GM10266 (cell line): ENCODE data around the gene HEATR9.
A peak's percentile ranks its signal among the peaks of the same experiment; 100 is the strongest.

Source experiments
- DNase-seq: peaks from one replicate; pipeline ENCODE4 v3.0.0; 2012; ENCODE audit errors: extremely low spot score
- TF ChIP-seq, protein P1 (sequence below): IDR thresholded peaks from 2 replicates; pipeline ENCODE4 v1.5.1; 2012; ENCODE audit warnings: mild to moderate bottlenecking, low read depth; ENCODE audit not compliant: control insufficient read depth, insufficient read depth; ENCODE audit errors: missing control alignments

Gene HEATR9

DNA sequence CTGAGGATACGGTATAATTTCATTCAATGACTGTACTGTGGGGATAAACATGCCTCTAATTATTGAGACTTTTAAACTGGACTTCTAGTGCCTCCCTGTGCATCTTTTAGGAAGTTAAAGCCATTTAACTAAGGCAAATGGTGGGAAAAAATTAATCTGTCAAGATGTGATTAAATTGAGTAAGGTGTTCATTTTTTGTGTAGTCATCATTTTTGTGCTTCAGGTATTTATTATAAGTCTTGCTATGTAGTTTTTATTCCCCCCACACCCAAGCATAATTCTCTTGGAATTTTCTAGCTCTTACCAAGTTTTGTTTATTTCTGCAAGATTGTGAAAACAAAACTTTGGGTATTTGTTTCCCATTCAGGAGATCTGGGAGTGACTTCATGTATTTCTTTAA, 49.2 kb downstream of the HEATR9 start:
- TF ChIP-seq, protein P1, sequence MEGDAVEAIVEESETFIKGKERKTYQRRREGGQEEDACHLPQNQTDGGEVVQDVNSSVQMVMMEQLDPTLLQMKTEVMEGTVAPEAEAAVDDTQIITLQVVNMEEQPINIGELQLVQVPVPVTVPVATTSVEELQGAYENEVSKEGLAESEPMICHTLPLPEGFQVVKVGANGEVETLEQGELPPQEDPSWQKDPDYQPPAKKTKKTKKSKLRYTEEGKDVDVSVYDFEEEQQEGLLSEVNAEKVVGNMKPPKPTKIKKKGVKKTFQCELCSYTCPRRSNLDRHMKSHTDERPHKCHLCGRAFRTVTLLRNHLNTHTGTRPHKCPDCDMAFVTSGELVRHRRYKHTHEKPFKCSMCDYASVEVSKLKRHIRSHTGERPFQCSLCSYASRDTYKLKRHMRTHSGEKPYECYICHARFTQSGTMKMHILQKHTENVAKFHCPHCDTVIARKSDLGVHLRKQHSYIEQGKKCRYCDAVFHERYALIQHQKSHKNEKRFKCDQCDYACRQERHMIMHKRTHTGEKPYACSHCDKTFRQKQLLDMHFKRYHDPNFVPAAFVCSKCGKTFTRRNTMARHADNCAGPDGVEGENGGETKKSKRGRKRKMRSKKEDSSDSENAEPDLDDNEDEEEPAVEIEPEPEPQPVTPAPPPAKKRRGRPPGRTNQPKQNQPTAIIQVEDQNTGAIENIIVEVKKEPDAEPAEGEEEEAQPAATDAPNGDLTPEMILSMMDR, result no peak
- DNase-seq, result no peak

DNA sequence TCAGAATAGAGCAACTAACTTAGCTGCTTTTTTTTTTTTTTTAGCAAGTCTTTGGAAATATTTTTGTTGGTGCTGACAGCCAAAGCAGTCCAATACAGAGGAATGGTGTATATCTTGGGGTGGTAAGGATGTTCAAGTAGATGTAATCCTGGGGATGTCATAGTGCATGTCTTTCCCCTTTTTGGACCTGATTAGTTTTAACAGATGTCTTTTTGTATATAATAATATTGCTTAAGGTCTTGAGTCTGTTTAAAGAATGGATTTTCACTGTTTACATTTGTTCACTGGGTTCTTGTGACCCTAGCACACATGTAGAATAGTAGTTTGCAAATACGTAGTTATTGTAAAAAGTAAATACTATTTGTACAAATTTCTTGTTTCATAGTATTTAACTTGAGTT, 51.5 kb downstream of the HEATR9 start:
- DNase-seq, result no peak
- TF ChIP-seq, protein P1, result no peak

DNA sequence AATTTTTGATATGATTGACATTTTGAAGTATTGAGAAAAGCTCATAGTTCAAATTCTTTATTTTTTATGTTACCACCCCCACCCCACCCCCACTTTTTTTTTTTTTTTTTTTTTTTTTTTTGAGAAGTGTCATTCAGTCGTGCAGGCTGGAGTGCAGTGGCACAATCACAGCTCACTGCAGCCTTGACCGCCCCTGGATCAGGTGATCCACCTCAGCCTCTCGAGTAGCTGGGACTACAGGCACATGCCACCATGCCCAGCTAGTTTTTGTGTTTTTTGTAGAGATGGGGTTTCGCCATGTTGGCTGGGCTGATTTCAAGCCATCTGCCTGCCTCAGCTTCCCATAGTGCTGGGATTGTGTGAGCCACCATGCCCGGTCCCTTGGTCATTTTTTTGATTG, 52.0 kb downstream of the HEATR9 start:
- no peak for DNase-seq
- TF ChIP-seq, protein P1, result no peak

DNA sequence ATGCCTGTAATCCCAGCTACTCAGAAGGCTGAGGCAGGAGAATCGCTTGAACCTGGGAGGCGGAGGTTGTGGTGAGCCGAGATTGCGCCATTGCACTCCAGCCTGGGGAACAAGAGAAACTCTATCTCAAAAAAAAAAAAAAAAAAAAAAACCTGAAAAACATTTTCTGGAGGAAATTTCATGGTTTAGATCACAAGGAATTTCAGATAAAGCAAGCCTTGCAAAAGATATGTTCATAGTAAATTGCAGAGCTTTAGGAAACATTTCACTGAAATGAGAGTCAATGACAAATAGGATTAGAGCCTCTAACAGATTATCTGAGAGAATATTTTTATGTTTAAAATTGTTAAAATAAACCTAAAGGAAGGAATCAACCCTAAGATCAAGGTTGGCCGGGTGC, 56.2 kb downstream of the HEATR9 start:
- TF ChIP-seq, protein P1, result no peak
- no peak for DNase-seq

DNA sequence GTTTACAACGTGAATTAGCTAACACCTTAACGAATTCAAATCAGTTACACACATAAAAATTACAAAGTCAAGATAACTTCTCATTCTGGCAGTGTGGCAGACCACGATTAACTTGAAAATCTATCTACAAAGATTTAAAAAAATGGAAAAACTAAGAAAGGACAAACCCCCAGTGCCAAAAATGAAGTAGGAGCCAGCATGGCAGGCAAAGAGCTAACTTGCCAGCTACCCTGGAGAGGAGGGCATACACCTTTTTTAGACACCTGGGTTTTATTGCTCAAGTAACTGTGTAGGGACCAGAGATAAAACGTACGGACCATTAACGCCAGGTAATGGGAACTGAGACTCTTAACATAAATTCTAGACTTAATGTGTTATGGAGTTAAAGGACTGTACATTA, 56.9 kb downstream of the HEATR9 start:
- TF ChIP-seq, protein P1, result no peak
- no peak for DNase-seq

DNA sequence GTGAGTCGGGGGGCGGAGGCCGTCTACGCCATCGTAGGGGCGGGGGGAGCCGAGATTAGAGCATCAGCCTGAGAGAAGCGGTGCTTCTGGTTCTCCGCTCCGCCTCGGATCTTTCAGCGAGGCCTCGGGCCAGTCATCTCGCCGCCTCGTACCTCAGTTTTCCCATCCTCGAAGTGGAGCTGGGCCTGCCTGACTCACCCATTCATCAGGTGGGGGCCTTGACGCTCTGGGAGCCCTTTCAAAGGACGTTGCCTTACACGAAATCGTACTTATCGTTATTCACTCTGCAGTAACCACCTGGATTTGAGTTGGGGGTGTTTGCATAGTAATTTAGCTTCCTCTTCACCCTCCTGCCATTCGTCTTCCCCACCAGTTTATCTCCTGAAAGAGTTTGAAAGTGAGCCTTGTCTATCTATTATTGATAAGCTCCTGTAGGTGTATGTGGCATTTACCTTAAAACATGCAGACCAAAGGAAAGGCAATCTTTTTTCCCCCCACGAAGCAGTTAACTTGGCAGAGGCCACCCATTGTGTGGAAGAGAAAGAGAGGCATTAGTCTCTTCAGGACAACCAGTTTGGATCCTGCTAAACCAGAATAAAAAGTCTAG, 58.7 kb downstream of the HEATR9 start:
- DNase-seq, result no peak
- TF ChIP-seq, protein P1, result no peak

DNA sequence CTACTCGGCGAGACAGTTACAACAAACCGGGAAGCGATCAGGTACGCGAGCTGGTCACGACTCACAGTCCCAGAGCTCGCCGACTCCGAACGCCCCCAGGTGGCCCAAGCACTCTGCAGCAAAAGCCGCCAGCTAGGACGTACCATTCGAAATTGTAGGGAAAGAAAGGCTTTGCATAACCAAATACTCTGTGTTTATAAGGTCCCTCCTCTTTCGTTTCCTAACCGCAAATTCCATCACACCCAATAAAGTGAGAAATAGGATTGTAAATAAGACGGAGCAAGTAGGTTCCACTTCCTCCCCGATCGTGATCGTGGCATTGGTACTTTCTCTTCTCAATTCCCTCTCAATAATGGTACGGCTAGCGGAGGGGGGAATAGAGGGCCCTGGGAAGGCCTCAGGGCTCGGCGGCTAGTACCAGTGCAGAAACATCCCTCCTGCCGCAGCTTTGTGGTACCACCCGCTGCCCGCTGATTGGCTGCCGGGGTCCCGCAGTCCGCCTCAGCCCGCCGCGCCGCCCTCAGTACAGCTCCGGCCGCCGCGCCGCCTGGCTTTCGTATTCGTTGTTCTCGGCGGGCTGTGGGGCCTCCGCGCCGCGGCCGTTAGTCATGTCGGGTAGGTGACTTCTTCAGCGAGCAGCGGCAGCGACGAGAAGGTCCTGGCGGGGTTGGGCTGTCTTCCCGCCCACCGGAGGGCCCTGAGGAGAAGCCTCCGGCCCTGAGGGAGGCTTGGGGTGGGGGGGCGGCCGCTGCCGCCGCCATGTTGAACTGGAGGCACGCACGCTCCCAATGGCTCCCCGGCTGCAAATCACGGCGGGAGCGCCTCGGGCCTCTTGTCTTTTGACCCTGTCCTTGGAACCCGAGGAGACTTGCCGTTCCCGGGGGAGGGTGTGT, 59.5 kb downstream of the HEATR9 start, which contains the start of gene TAF15:
TAF15 (plus strand) TSS at position 523 of the 893 bp plus-strand sequence; CDS start at position 609, 86 bp downstream.
- TF ChIP-seq, protein P1, result peak; percentile 80
- DNase-seq, result peak; percentile 94
